GM10266 (cell line): ENCODE data around the gene DNAJB13.

Source experiments
- DNase-seq: peaks from one replicate; pipeline ENCODE4 v3.0.0; 2012; ENCODE audit errors: extremely low spot score
- TF ChIP-seq, protein P1 (sequence below): IDR thresholded peaks from 2 replicates; pipeline ENCODE4 v1.5.1; 2012; ENCODE audit warnings: mild to moderate bottlenecking, low read depth; ENCODE audit not compliant: control insufficient read depth, insufficient read depth; ENCODE audit errors: missing control alignments

The DNAJB13 gene

DNA sequence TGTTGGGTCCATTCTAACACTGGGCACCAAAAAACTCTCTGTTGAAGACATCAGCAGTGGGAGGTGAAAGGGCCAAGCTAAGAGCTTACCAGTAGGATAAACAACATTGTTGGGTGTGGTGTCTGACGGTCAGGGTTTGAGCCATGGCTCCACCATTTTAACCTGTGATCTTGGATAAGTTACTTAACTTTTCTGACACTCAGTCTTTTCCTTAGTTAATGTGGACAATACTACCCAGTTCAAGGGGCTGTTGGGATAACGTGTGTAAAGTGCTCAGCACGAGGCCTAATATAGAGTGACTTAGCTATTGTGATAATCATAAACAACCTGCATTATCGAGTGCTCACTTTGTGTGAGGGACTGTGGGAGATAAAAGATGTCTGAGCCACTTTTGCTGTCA lies 52.0 kb downstream of the DNAJB13 start:
- DNase-seq, result no peak
- TF ChIP-seq, protein P1, sequence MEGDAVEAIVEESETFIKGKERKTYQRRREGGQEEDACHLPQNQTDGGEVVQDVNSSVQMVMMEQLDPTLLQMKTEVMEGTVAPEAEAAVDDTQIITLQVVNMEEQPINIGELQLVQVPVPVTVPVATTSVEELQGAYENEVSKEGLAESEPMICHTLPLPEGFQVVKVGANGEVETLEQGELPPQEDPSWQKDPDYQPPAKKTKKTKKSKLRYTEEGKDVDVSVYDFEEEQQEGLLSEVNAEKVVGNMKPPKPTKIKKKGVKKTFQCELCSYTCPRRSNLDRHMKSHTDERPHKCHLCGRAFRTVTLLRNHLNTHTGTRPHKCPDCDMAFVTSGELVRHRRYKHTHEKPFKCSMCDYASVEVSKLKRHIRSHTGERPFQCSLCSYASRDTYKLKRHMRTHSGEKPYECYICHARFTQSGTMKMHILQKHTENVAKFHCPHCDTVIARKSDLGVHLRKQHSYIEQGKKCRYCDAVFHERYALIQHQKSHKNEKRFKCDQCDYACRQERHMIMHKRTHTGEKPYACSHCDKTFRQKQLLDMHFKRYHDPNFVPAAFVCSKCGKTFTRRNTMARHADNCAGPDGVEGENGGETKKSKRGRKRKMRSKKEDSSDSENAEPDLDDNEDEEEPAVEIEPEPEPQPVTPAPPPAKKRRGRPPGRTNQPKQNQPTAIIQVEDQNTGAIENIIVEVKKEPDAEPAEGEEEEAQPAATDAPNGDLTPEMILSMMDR, result no peak

DNA sequence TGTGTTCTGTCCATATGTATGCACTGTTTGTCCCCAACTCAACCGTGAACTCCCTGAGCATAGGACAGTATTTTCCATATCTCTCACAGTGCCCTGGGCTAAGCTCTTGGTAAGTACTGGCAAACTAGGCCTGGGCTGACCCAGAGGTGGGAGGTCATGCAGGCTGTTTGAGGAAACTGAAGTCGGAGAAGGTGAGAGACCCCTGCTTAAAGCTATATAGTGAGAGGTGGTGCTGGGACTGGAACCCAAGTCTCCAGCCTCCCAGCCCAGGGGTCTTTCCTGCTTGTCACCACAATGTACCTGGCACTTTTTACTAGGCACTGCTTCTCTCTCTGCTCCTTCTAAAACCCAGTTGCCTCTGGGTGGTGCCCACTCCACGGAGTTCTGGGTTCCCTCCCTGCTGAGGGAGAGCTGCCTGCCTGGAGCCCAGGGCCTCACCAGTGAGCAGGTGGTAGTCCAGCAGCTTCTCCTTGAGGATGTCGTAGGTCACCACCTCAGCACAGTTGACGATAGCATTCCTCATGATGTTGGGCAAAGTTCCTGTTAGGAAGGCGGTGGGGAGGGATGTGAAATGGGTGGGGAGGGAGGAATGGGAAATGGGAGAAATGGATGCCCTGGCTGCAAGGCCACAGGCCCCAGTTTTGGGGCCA lies 53.3 kb downstream of the DNAJB13 start:
- TF ChIP-seq, protein P1, result no peak
- DNase-seq, result no peak

DNA sequence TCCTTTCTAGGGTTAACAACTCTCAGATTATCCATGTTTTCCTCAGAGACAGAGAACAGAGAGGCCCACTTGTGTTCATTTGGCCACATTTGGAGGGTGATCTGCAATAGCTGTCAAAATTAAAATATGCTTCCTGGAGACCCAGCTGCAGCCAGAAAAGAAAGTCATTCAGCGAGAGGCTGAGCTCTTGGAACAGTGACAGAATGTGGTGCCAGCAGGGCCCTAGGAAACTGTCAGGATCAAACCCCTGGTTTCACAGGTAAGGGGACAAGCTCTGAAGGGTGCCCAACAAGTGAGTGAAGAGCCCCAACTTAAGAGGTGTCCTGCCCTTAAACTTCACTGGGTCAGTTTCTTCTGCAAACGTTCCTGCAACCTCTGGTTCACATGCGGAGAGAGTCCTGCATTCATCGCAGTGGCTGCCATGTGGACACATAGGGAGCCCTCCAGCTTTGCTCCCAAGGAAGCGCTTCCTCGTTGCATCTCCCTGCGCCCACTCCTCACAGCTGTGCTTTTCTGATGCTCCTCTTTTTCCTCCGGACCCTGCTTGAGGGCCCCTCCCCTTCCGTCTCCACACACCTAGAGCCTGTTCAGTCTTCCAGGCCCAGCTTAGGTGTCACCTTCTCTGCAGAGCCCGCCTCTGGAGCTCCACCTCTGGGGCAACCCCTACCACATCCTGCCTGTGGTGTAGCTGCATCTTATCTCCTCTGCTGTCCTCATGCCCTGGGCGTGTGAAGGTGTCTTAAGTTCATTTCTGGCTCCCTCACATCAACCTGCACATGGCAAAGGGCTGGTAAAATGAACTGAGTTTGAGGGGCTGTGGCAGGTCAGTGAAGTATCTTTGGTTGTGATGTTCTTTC lies 54.2 kb downstream of the DNAJB13 start:
- DNase-seq, result no peak

GRCh38 chr11:74005721-74006517 lies 55.1 kb downstream of the DNAJB13 start:
- TF ChIP-seq, protein P1, result no peak
- DNase-seq, result no peak

More for the DNA sequence above, 54.2 kb downstream of the DNAJB13 start:
- TF ChIP-seq, protein P1, result no peak

DNA sequence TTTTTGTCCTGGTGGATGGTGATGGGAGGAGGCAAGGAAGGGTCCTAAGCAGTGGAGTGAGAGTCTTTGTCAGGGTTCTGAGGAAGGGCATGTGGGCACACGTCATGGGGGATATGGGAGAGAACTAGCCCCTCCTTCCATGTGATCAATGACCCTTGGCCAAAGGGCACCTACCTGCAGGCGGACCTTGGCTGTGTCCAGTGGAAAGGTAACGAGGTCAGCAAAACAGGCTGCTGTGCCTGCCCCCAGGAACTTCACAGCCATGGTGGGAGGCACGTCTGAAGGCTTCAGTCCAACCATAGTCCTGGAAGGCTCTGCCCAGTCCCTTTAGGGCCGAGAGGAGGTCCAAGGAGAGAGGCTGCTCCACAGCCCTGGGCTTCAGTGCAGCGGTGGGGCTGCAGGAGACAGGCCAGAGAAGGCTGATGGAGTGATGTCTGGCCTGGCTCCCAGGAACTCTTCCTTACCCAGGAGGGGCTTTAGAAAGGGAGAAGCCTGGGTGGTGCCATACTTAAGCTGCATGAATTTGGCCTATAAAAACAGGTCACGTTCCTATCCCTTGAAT lies 56.0 kb downstream of the DNAJB13 start:
- no peak for DNase-seq
- TF ChIP-seq, protein P1, result no peak

DNA sequence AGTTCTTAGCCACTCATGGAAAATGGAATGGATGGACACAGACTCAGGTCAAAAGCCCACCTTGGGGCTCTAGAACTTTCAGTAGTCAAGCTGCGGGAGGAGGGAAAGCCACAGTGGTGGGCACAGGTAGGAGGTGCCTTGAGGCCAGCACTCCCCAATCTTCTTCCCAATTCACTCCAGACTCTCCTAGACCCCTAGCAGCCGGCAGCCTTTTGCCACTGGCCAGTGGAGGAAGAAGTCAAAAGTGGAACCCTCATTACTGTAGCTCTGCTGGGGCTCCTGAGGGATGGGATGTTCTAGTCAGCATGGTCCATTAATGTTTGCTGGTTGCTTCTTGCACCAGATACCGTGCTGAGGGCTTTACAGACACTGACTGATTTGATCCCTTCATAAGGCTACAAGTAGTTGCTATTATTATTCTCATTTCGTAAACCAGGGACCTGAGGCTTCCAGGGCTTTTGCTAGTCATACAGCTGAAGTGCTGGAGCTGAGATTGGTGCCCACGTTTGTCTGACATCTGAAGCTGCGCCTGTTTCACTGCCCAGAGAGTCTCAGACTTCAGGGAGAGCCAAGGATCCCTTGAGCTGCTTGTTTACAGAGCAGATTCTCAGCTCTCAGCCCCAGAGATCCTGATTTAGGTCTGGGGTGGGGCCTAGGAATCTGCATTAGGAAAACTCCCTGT lies 57.0 kb downstream of the DNAJB13 start:
- DNase-seq, result no peak
- TF ChIP-seq, protein P1, result no peak
